GM19372 (cell line): ENCODE results near the gene LTBP2.

Experiments used
- ATAC-seq: cut with Tn5 transposase; IDR thresholded peaks from one replicate; pipeline ENCODE4 v1.9.1; 2021; ENCODE audit warnings: mild to moderate bottlenecking, low read depth, moderate library complexity; ENCODE audit not compliant: unreplicated experiment

LTBP2 gene

DNA sequence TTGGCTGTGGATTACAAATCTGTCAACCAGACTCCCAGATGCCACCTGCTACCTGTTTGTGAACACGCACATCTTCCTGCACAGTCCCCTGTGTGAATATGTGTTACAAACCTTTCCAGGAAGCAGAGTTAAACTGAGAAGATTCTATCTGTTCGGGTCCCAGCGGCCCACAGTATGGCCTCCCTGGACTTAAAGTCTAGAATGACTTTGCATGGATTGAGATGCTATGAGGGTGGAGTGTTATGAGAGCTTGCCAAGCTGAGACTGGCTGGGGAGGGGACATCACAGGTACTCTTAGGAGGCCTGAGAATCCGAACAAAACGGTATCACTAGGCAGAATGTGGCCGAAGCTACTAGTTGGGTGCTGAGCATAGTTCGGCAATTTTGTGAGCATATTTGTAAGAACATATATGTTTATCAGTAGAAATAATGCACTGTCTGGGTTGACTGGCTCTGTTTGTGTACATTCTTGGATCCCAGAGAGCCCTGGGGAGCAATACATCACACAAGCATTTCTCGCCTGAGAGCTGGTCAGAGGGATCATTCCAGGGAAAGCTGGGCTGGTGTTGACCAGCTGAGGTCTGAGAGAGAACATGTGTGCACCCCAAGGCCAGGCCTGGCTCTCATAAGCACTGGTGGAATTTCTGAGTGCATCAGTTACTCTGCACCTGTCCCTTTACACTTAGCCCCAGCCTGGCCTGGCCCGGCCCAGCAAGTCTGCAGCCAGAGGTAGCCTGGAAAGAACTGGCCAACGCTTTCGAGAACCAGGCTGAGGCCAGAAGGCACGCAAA is 29.8 kb upstream of the LTBP2 start:
- ATAC-seq, result no peak

DNA sequence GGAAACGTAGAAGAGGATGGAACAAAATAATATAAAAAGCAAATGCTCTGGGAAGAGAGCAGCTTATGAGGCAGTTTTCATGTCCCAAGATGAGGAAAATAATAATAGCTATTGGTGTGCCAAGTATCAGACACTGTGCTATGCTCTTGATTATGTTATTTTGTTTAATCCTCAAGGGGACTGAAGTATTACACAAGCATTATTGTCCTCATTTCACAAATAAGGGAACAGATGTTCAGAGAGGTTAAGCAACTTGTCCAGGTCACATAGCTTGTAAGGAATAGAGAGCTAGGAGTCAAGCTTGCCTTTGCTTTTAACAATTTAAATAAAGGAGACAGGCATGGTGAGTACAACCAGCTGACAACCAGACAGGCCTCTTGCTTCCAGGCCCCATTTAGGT is 26.9 kb upstream of the LTBP2 start:
- no peak for ATAC-seq

DNA sequence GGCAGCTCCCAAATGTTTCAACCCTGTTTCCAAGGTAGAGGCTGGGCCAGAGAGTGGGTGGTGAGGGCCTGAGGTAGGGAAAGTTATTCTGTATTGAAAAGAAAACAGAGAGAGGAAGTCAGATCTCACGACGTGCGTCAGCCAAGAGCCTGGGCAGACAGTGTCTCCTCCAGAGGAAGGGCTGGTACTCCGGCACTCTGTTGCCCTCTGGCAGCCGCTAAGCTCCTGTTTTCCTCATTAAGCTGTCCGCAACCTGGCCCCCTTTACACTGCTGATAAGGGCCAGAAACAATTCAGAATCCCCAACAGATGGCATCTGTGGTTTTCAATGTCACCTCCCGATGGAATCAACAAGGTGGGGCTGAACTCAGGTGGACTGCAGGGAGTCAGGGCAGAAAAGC is 26.0 kb upstream of the LTBP2 start:
- no peak for ATAC-seq

DNA sequence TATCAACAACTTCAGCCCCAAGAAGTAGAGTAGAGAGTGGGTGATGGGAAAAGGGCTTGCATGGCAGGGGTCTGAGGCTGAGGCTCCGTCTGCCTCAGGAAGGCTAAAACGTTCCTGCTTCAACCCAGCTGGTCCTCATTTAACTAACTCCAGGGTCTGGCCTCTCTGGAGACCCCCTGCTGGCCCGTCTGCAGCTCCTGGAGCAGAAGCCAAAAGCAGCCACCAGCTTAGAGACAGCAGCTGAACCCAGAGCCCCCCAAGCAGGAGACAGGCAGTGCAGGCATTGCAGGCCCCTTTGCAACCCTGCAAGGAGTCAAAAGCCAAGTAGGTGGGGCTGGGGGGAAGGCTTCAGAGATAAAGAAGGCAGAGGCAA is 25.1 kb upstream of the LTBP2 start:
- no peak for ATAC-seq

DNA sequence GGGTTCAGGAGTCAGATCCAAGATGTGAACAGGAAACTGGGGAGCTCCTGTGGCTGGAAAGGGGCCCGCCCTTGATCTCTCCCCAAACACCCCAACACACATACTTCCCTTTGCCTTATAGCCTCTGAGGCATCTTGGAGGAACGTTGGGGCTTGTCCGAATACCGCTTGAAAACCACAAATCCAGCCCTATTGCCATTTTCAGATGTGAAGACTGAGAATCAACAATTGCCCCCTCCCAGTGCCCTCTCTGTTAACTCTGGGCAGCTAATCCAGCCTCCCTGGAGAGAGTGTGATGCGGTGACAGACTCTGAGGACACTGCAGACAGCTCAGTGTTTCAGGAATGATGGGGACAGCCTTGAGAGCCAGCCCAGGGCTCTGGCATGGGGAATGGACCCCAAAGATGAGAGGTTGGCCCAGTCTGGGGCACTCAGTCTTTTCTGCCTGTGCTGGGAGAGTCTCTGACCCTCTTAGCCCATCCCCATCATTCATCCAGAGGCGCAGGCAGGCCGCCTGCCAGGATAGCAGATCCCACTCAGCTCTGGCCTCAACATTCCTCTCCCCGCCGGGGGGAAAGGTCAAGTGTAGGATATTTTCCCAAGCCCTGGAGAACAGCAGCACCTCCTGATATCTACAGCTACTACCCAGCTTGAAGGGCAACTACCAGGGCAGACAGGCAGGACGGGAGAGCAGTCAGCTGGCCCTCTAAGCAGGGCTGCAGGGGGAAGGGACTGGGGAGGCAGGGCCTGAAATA is 24.6 kb upstream of the LTBP2 start:
- no peak for ATAC-seq

DNA sequence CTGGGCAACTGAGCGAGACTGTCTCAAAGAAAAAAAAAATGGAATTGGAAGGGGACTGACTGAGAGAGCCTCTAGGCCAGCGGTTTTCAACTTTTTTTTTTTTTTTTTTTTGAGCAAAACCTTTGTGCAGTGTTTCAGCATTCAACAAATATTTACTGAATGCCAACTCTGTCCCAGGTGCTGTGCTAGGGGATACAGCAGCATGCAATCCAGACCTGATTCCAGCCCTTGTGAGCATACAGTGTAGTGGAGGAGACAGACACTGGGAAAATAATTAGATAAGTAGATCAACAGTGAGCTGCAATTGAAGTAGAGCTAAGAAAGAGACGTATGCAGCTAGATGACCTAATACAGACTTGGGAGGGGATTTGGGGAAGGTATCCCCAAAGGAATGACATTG is 23.8 kb upstream of the LTBP2 start:
- ATAC-seq, result no peak

DNA sequence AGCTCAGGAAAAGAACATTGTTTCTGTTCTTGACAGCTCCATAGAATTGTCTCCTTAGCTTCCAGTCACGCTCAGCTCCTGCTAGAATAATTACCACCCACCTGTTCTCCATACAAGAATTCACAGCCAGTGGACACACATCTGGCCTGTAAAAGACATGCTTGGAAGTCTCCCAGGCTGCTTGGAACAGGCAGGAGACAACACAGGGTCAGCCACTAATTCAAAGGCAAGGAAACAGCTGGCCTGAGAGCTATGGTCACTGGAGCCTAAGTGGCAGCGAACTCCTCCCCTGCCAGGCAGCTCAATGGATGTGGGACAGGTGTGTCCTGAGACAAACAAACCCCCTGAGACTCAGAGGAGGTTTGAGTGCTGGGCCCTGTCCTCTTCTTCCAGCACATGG is 22.9 kb upstream of the LTBP2 start:
- ATAC-seq, result no peak

DNA sequence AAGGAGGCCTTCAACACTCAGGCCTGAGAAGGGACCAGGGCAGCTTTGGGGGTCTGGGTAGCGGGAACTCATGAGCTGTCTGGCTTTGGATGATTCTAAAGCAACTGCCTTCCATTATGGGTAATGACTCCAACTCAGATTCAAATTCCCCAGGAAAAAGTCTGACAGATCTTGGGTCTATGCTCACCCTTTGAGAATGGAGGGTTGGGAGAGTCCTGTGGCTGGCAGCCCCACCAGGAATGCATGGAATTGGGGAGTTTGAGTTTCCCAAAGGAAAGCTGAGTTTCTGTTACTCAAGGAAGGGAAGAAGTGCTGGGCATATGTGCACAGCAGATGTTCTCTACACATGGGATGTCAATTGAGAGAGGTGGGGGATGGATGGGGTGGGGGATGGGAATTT is 22.4 kb upstream of the LTBP2 start:
- no peak for ATAC-seq

DNA sequence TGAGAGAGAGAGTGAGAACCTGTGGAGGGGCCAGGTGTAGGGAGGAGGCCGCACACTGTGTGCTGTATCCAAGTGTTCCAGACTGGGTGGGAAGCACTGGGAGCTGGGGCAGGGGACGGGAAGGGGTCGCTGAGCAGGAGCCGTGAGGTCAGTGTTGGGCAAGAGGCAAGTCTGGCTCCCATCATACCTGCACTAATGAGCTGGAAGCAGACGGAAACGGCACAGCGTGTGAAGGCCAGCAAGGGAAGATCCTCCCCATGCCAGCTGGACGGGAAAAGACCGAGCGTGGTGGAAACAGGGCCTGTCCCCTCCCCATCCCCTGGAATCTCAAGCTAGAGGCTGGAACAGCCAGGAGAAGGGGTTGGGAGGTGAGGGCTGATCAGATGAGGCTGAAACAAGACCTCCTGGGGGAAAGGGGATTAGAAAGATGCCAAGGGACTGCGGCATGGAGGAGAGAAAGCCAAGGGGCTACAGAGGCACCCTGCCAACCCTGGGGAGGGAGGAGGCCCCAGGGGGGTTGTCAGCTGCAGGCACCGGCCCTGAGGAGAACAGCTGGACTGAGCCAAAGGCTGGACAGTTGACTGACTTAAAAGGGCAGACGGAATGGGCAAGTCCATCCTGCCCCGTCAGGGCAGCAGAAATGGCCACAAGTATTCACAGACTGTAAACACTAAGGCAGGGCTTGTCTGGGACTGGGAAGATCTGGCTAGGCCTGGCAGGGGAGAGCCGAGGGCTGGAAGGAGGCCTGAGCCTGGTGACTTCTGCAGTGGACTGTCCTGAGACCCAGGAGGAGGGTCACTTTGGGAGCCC is 19.0 kb upstream of the LTBP2 start:
- no peak for ATAC-seq

DNA sequence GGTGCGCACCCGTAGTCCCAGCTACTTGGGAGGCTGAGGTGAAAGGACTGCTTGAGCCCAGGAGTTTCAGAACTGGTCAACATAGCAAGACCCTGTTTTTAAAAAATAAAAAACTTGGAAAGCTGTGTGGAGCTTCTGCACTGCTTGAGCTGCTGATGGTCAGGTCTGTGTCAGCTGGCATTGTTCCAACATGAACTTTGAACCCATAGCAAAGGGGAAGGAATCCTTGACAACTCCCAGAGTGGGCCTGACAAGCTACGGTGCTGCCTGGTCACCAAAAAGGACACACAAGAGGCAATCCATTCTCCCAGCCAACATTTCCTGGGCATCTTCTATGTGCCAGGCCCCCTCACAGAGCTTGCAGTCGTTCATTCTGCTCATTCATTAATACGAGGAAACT is 16.4 kb upstream of the LTBP2 start:
- no peak for ATAC-seq

DNA sequence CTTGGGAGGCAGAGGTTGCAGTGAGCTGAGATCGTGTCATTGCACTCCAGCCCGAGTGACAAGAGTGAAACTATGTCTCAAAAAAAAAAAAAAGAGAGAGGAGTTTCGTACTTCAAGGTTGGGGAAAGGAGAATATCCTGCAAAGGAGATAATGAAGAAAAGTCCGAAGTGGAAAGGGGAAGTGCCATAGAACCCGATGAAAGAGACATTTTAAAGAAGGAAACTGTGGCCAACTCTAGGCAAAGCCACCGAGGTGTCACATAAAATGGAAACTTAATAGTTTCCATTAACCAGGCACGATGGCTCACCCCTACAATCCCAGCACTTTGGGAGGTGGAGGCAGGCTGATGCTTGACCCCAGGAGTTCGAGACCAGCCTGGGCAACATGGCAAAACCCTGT is 15.0 kb upstream of the LTBP2 start:
- no peak for ATAC-seq

DNA sequence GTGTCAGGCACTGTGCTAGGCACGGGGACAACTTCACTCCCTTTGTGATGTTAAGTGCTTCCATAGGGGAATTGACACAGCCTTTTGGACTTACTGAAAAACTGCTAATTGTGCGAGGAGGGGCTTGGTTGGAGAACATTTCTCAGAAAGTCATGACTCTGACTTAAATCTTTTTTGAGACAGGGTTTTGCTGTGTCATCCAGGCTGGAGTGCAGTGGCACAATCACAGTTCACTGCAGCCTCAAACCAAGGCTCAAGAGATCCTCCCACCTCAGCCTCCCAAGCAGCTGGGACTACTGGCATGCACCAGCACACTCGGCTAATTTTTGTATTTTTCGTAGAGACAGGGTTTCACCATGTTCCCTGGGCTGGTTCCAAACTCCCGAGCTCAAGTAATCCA is 10.2 kb upstream of the LTBP2 start:
- ATAC-seq, result no peak

DNA sequence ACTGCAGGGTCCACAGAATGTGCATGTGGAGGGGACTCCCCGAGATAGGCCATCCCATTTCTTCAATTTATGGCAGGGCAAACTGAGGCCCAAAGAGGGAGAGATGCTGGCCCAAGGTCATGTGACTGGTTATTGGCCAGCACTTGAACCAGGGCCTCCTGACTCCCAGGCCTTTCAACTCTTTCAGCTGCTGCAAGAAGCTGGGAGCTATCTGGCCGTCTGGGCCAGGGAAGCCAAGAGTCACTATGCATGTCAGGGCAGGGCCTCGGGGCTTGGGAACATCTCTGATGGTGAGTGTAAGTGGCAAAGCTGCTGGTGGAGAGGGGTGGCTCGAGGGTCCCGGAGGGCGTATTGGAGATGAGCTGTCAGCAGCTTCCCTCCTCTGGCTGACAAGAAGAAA is 9.5 kb upstream of the LTBP2 start:
- no peak for ATAC-seq

DNA sequence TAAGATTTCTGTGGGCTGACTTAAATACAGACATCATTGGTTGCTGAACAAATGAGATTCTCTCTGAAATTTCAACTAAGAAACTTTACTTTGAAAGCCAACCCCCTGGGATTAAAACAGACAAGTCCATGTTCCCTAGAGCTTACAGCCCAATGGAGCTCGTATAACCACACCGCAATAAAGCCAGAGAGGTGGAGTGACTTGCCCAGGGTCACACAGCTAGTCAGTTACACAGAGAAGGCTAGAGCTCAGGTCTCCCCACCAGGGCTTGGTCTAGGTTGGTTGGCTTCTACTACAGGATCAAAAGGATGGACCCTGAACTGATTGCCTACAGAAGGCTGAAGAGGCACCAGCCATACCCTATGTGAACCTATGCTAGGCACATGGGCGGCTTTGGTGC is 8.9 kb upstream of the LTBP2 start:
- ATAC-seq, result no peak

DNA sequence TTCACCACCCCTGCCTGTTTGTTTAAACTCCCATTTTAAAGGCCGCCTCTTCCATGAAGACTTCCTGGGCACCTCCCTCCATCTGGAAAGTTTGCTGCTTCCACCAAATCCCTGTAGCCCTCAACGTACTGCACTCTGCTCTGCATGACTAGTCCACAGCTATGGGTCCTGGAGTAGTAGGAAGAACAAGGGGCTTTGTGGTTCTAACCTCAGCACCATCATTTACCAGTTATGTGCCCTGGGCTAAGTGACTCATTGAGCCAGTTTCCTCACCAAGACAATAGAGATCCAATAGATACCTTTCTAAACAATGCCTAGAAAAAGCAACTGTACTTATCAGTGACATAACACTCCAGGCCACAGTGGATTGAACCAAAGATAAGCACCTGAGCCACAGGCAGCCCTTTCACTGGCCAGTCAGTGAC is 8.5 kb upstream of the LTBP2 start:
- no peak for ATAC-seq

DNA sequence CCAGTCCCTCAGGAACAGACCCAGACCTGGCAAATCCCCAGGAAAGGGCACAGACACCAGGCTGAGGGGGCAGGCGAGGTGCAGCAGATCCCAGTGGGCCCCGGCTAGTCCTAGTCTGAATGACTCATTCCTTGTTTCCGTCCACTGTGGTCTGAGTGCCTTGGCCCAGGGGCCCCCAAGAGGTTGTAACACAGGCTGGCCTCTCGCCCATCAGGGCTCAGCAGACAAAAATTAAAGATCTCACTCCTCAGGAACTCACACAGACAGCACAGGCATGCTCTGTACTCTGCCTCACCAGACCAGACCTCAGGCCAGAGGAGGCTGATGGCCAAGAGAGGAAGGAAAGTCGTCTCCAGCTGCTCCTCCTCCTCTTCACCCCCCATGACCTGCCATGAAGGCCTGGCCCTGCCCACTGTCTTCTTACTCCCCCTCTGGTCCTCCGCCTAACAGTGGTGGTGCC is 7.7 kb upstream of the LTBP2 start:
- ATAC-seq, result no peak

DNA sequence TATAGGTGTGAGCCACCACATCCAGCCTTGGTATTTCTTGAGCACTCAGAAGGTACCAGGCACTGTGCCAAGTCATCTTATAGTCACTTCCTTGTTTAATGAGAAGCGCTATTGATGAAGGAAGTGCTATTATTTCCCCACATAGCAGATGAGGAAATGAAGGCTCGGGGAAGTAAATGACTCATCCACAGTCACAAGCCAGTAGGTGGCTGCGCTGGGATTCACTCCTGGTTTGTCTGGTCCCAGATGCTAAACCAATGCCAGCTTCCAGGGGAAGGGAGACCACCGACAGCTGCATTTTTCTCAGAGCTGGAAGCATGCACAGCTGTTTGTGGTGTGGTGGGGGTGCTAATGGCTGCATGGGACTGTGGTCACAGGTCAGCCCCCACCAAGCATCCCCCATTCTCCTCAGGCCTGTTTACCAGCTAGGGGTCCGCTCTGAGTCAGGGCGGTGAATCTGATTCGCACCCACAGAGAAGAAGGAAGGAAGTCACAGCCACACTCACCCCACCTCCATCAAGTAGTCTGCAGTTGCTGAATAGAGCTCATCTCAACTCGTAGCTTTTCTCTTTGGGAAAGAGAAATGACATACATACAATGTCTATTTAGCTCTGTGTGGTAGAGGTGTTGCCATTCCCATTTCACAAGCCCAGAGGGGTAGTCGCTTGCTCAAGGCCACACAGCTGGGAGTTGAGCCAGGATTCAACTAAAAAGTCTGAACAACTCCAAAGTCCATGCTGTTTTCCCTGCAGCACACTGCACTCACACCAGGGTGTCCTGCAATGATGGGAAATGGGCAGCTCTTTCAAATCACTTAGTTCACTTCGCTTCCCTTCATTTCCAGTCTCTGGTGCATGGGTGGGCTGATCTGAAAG is 6.3 kb upstream of the LTBP2 start:
- ATAC-seq, result no peak

DNA sequence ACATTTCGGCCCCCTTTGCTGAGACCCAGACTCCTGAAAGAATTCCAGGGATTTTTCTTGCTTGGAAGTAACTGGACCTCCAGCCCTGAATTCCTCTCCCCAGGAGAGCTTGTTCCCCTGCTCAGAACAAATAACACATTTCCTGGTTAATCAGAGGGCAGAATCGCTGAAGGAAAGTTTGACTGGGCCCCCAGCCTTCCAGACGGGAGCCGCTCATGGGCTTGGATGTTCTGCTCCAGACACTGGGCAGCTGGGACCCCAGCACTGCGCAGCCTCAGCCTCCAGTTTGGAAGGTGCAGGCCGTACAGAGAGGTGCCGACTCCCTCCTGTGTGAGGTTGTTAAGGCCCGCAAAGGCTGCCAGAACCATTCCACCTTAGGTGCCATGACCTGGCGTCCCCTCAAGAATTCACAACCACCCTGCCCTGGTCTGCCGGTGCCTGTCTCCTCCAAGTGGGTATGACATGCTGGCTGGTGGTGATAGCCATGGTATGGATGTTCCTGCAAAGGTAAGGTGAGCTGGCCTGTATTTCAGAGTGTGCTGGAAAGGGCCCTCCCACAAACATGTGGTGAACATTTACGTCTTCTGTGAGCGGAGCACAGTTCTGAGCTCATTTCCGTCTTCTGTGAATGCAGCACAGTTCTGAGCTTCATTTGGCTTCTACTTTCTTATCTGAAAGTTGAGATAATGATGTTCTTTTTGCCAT is 5.1 kb upstream of the LTBP2 start:
- no peak for ATAC-seq

DNA sequence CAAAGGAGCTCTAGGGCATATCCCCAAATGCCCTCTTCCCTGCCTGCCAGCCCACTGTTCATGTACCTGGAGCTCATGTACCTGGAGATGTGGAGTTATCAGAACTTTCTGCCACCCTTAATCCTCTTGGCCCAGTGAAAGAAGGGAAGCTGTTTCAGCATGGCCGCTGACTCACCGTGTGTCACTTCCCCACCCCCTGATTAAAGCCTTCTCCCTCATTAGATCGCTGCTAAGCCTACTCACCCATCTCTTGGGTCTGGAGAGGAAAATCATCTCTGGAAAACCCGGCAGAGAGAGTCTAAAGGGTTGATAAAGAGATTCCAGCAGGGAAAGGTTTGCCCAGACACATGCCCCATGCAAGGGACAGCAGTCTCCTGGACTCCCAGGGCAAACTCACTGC is 4.5 kb upstream of the LTBP2 start:
- no peak for ATAC-seq

DNA sequence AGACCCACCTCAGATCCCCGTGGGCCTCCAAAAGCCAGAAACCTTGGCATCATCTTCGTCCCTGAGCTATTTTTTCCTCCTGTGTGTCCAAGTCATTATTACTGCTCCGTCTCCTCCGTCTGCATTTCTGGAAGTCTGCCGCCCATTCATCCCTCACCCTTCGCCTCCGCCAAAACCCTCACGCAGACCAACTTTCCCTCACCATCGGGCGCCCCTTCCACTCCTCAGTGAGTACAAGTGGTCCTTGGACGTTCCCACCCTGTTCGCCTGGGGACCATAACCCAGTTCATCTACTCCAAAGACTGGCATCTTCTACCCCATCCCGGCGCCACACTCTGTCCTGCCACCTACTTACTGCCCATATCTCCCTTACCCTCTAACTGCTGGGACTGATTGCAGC is 3.7 kb upstream of the LTBP2 start:
- ATAC-seq, result no peak
